GM21423 (cell line): ENCODE measurements around the gene VRK2.

ENCODE experiments used
- ATAC-seq: cut with Tn5 transposase; IDR thresholded peaks from one replicate; pipeline ENCODE4 v1.9.1; 2021; ENCODE audit warnings: mild to moderate bottlenecking, moderate library complexity; ENCODE audit not compliant: unreplicated experiment

VRK2 gene

GRCh38 chr2:58046585-58047372, at the start of gene VRK2:
Gene VRK2 (plus strand): TSS chr2:58046806. CDS start chr2:58048832, 2,026 bp downstream.
- peak; percentile 82 for ATAC-seq

- no peak for ATAC-seq
Observed at GRCh38 chr2:58006256-58006951, 40.2 kb upstream of the VRK2 start.

GRCh38 chr2:58006952-58007284, 39.7 kb upstream of the VRK2 start:
- ATAC-seq = no peak

GRCh38 chr2:58010599-58010998, 36.0 kb upstream of the VRK2 start:
- ATAC-seq = no peak

GRCh38 chr2:58019229-58019628, 27.4 kb upstream of the VRK2 start:
- peak; percentile 39 for ATAC-seq

- ATAC-seq = no peak
Observed at GRCh38 chr2:58025150-58025933, 21.3 kb upstream of the VRK2 start.

- ATAC-seq = no peak
Observed at GRCh38 chr2:58027029-58027428, 19.6 kb upstream of the VRK2 start.

- no peak for ATAC-seq
Observed at GRCh38 chr2:58030771-58031170, 15.8 kb upstream of the VRK2 start.

- ATAC-seq = peak; percentile 79
Observed at GRCh38 chr2:58032016-58032763, 14.4 kb upstream of the VRK2 start.

GRCh38 chr2:58032764-58033080, 13.9 kb upstream of the VRK2 start:
- peak; percentile 1 for ATAC-seq

GRCh38 chr2:58033530-58033929, 13.1 kb upstream of the VRK2 start:
- no peak for ATAC-seq

- ATAC-seq = peak; percentile 57
Observed at GRCh38 chr2:58035352-58035751, 11.3 kb upstream of the VRK2 start.

- ATAC-seq = peak; percentile 78
Observed at GRCh38 chr2:58039170-58039611, 7.4 kb upstream of the VRK2 start.

GRCh38 chr2:58042486-58042970, 4.1 kb upstream of the VRK2 start:
- ATAC-seq = no peak

- no peak for ATAC-seq
Observed at GRCh38 chr2:58044145-58044544, 2.5 kb upstream of the VRK2 start.

- no peak for ATAC-seq
Observed at GRCh38 chr2:58045580-58046334, 849 bp upstream of the VRK2 start.

GRCh38 chr2:58046335-58046584, 346 bp upstream of the VRK2 start:
- ATAC-seq = peak; percentile 14

GRCh38 chr2:58047373-58047935, 848 bp downstream of the VRK2 start:
- peak; percentile 38 for ATAC-seq

GRCh38 chr2:58047961-58048360, 1.4 kb downstream of the VRK2 start:
- no peak for ATAC-seq

- no peak for ATAC-seq
Observed at GRCh38 chr2:58051445-58051844, 4.8 kb downstream of the VRK2 start.
